Peyer's patch (tissue), 4 donors: Measurements from ENCODE around the gene TRIM43B.
"Not testable (repeated sequence)": the region's sequence is repeated elsewhere in the genome, so short reads cannot be mapped to it uniquely, and the experiment has no call there.

Experiments
- POLR2A ChIP-seq, 2 donors: fragments of 450-650 bp; IDR thresholded peaks; one replicate each; pipeline ENCODE4 v1.5.1; 2017; ENCODE audit warnings: antibody characterized with exemption in 2 of 2, mild to moderate bottlenecking in 2 of 2, moderate library complexity in 2 of 2
- TF ChIP-seq, protein P1 (sequence below), 6 experiments: fragments of 450-650 bp in 4 of 6; fragments of 200-600 bp in 2 of 6; sonication (generic) in 1 of 6; IDR thresholded peaks; one replicate each; pipeline ENCODE4 v1.5.1; 2017 to 2019; ENCODE audit warnings: antibody characterized with exemption in 6 of 6, mild to moderate bottlenecking in 3 of 6, moderate library complexity in 1 of 6

DNA sequence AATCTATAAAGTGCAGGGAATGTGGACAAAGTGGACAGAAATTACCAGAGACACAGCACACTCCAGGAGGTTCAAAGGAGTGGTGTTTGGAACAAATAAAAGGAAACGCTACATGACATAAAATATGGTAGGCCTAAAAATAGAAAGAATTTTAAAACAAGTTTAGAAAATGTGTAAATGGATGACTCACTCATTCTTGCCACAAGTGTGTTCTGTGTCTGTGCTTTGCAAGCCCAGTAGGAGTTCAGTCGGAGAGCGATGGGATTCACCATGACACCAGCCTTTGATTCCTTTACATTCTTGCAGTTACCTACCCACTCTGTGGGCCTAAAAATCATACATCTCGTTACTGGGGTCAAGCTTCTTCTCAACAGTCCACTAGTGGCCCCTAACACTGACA lies 51.2 kb downstream of the TRIM43B start:
- TF ChIP-seq, protein P1, sequence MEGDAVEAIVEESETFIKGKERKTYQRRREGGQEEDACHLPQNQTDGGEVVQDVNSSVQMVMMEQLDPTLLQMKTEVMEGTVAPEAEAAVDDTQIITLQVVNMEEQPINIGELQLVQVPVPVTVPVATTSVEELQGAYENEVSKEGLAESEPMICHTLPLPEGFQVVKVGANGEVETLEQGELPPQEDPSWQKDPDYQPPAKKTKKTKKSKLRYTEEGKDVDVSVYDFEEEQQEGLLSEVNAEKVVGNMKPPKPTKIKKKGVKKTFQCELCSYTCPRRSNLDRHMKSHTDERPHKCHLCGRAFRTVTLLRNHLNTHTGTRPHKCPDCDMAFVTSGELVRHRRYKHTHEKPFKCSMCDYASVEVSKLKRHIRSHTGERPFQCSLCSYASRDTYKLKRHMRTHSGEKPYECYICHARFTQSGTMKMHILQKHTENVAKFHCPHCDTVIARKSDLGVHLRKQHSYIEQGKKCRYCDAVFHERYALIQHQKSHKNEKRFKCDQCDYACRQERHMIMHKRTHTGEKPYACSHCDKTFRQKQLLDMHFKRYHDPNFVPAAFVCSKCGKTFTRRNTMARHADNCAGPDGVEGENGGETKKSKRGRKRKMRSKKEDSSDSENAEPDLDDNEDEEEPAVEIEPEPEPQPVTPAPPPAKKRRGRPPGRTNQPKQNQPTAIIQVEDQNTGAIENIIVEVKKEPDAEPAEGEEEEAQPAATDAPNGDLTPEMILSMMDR (IDR thresholded peaks at IDR 0.05): not testable (repeated sequence)
- TF ChIP-seq POLR2A (IDR thresholded peaks at IDR 0.05): not testable (repeated sequence)
